ENCODE results near the gene NODAL. TPM values are rescaled to one million over a fixed set of nuclear protein-coding genes. Genes with fewer than 3 reads are reported as not detected.
A peak's percentile ranks its signal among the peaks of the same experiment; 100 is the strongest.

NODAL gene
- total RNA-seq, 1 experiment from 2014 or later = not detected

DNA sequence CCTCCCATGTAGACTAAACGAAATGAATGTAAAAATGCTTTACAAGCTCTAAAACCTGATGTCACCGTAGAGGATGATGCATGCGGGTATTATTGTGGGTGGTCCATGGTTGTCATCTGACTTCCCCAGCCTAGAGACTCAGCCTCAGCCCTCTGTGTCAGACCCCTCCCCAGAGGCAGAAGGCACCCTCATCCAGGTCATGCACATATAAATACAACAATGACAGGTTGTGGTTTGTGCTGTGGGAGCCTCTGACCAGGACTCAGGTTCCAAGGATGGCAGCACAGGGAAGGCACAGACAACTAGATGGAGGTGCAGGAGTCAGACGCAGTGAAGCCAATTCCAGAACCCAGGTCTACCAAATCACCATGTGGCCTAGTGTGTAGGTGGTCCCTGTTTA lies 3.3 kb upstream of the NODAL start:
- Histone ChIP-seq H3K36me3 (ENCODE audit: control insufficient read depth, insufficient read depth, low read length) (no peaks in the 10 kb centered on the region), H3K9me3 (ENCODE audit: control insufficient read depth, insufficient read depth, low read depth, low read length) (no peaks in the 10 kb centered on the region), H3K4me3 (ENCODE audit: low read depth in 2 of 2, low read length in 2 of 2) (no peak overlapping the region), H3K4me1 (ENCODE audit: control insufficient read depth, insufficient read depth, low read length) (no peaks in the 10 kb centered on the region), H3K27ac (ENCODE audit: low read length) (no peak overlapping the region), H3K27me3 (ENCODE audit: control insufficient read depth, insufficient read depth, low read length) (no peaks in the 10 kb centered on the region)
- ChIA-PET POLR2A (interaction anchor here (0.6 kb wide), 1 partner anchor 11 kb away, joined by 3 read pairs; no protein-coding TSS in a partner anchor), CTCF (no interaction called here)
- in situ Hi-C loops (cut with HindIII; ENCODE audit: low pct_unique_long_range_greater_than_20kb, low sequenced_read_pairs) (no loop called here), intact Hi-C loops (cut with micrococcal nuclease; ENCODE audit: unreplicated experiment) (no loop called here)
- DNase-seq (ENCODE audit: low read depth, low spot score) (no peak), ATAC-seq (no peak)
- TF ChIP-seq CTCF (IDR thresholded peaks at IDR 0.05) = no peak
- no peak for TF ChIP-seq REST (IDR thresholded peaks at IDR 0.05; ENCODE audit: insufficient read depth in 1 of 2, low read depth in 2 of 2, low read length in 1 of 2)
- no peak for TF ChIP-seq POLR2AphosphoS5 (IDR thresholded peaks at IDR 0.05; ENCODE audit: low read depth, low read length)
- TF ChIP-seq TCF7L2 (IDR thresholded peaks at IDR 0.05; ENCODE audit: low read depth, low read length) = no peak
- TF ChIP-seq SIN3A (IDR thresholded peaks at IDR 0.05; ENCODE audit: borderline replicate concordance, insufficient read depth, low read depth, low read length) = no peak
- no TSS peak for BruUV-seq (replicated peaks)

DNA sequence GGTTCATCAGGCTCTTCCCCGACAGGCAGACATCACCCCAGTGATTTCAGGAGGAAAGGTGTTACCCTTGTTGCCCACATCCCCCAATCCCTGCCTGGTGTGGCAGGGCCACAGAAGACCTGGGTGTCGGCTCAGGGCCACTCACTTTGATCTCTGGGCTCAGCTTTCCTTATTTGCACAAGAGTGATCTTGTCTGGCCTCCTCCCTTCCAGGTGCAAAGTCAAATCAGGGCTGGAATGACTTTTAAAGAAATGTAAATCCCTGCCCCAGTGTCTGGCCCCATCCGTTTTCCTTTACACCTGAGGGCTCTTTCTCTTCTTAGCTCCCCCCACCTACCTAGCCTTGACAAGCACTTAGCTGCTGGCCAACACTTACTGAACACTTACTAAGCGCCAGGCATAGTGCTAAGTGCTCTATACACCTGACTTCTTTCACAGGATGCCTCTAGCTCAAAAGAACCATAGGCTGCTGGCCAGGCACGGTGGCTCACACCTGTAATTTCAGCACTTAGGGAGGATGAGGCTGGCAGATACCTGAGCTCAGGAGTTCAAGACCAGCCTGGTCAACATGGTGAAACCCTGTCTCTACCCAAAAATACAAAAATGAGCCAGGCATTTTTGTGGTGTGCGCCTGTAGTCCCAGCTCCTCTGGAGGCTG lies 979 bp upstream of the NODAL start:
- intact Hi-C loops (cut with micrococcal nuclease; ENCODE audit: unreplicated experiment) = no loop called here
- no TSS peak for BruUV-seq (replicated peaks)

More for the DNA sequence above, 979 bp upstream of the NODAL start:
- TF ChIP-seq CTCF (IDR thresholded peaks at IDR 0.05) (no peak), REST (IDR thresholded peaks at IDR 0.05; ENCODE audit: insufficient read depth in 1 of 2, low read depth in 2 of 2, low read length in 1 of 2) (no peak), SIN3A (IDR thresholded peaks at IDR 0.05; ENCODE audit: borderline replicate concordance, insufficient read depth, low read depth, low read length) (no peak), POLR2AphosphoS5 (IDR thresholded peaks at IDR 0.05; ENCODE audit: low read depth, low read length) (no peak), TCF7L2 (IDR thresholded peaks at IDR 0.05; ENCODE audit: low read depth, low read length) (0 out of 2 replicates have a peak, but pooled peaks have one; percentile 33)
- in situ Hi-C loops (cut with HindIII; ENCODE audit: low pct_unique_long_range_greater_than_20kb, low sequenced_read_pairs) = no loop called here
- Histone ChIP-seq H3K4me1 (ENCODE audit: control insufficient read depth, insufficient read depth, low read length) (no peaks in the 10 kb centered on the region), H3K27me3 (ENCODE audit: control insufficient read depth, insufficient read depth, low read length) (no peaks in the 10 kb centered on the region), H3K36me3 (ENCODE audit: control insufficient read depth, insufficient read depth, low read length) (no peaks in the 10 kb centered on the region), H3K4me3 (ENCODE audit: low read depth in 2 of 2, low read length in 2 of 2) (no peak overlapping the region), H3K27ac (ENCODE audit: low read length) (no peak overlapping the region), H3K9me3 (ENCODE audit: control insufficient read depth, insufficient read depth, low read depth, low read length) (no peaks in the 10 kb centered on the region)
- no peak for ATAC-seq
- no peak for DNase-seq (ENCODE audit: low read depth, low spot score)
- POLR2A ChIA-PET = no interaction called here
- CTCF ChIA-PET = no interaction called here

Measured in Panc1 (cell line).